B cell (primary cell): ENCODE measurements around the gene TEX52. TPM values are rescaled to one million over a fixed set of nuclear protein-coding genes. Genes with fewer than 3 reads are reported as not detected.

ENCODE experiments used
- ATAC-seq: fragments of 200-7000 bp; cut with Tn5 transposase; one replicate; pipeline ENCODE4 v1.10.0; 2021; ENCODE audit warnings: low read depth, mild to moderate bottlenecking, moderate number of reproducible peaks, moderate library complexity
- CTCF ChIA-PET: fragments of 350-600 bp; sonication (Branson Sonifier 250); formaldehyde crosslinking; loops from one replicate; lab custom pipeline; 2021; ENCODE audit warnings: antibody characterized with exemption, inconsistent platforms; lab: Charles Lee
- POLR2A ChIA-PET: fragments of 350-600 bp; sonication (Branson Sonifier 250); formaldehyde crosslinking; loops from one replicate; lab custom pipeline; 2021; ENCODE audit warnings: antibody characterized with exemption; lab: Charles Lee
- DNase-seq: peaks from one replicate; pipeline ENCODE4 v3.0.0; 2013
- H2AFZ ChIP-seq: 2 replicates; pipeline ENCODE4 v1.6.1; 2012; ENCODE audit warnings: mild to moderate bottlenecking, low read depth, low read length; ENCODE audit not compliant: insufficient read depth, poor library complexity, severe bottlenecking
- H3K27ac ChIP-seq, 2 donors: 1 replicate in 1 of 2; 2 replicates in 1 of 2; pipeline ENCODE4 v1.5.1; 2012 to 2013; ENCODE audit warnings: low read length in 2 of 2, mild to moderate bottlenecking in 2 of 2, moderate library complexity in 1 of 2
- H3K27me3 ChIP-seq, 4 experiments: fragments of 200-600 bp in 1 of 4; sonication (generic) in 1 of 4; replicated peaks in 1 of 4; 1 replicate in 2 of 4; 2 replicates in 2 of 4; pipeline versions ENCODE4 v1.6.1 to v1.7.0; 2013 to 2016; ENCODE audit warnings: low read length in 3 of 4, mild to moderate bottlenecking in 2 of 4, mixed read lengths in 1 of 4, moderate library complexity in 1 of 4; ENCODE audit not compliant: insufficient read depth in 4 of 4, control insufficient read depth in 3 of 4; ENCODE audit errors: control extremely low read depth in 1 of 4
- H3K36me3 ChIP-seq, 2 experiments: replicated peaks in 1 of 2; 1 replicate in 1 of 2; 2 replicates in 1 of 2; pipeline versions ENCODE4 v1.6.1 to v1.7.1; 2013; ENCODE audit warnings: low read length in 1 of 2; ENCODE audit not compliant: insufficient read depth in 2 of 2, control insufficient read depth in 1 of 2; ENCODE audit errors: control extremely low read depth in 1 of 2, extremely low read depth in 1 of 2
- H3K4me1 ChIP-seq, 2 donors: fragments of 200-600 bp in 1 of 2; sonication (generic) in 1 of 2; 1 replicate in 1 of 2; 2 replicates in 1 of 2; pipeline versions ENCODE4 v1.5.1 to v1.6.1; 2013 to 2017; ENCODE audit warnings: low read length in 2 of 2; ENCODE audit not compliant: control insufficient read depth in 2 of 2, insufficient read depth in 2 of 2
- H3K4me2 ChIP-seq: replicated peaks from 2 replicates; pipeline ENCODE3; 2012; ENCODE audit warnings: mild to moderate bottlenecking, low read depth, low read length; ENCODE audit not compliant: poor library complexity, severe bottlenecking
- H3K4me3 ChIP-seq, 5 experiments: fragments of 200-600 bp in 1 of 5; sonication (generic) in 1 of 5; 1 replicate in 3 of 5; 2 replicates in 2 of 5; pipeline versions ENCODE4 v1.5.1 to v1.7.0; 2011 to 2016; ENCODE audit warnings: low read length in 4 of 5, mild to moderate bottlenecking in 4 of 5, low read depth in 2 of 5, control low read depth in 1 of 5, moderate library complexity in 1 of 5; ENCODE audit not compliant: insufficient read depth in 1 of 5; ENCODE audit errors: control extremely low read depth in 1 of 5, extremely low read depth in 1 of 5
- H3K79me2 ChIP-seq: fragments of 200-600 bp; sonication (generic); one replicate; pipeline ENCODE4 v1.6.0; 2016; ENCODE audit warnings: low read length; ENCODE audit not compliant: control insufficient read depth, insufficient read depth
- H3K9ac ChIP-seq: fragments of 200-600 bp; sonication (generic); 2 replicates; pipeline ENCODE4 v1.6.1; 2017; ENCODE audit warnings: mild to moderate bottlenecking, low read length, moderate library complexity
- H3K9me3 ChIP-seq, 3 donors: one replicate each; pipeline versions ENCODE4 v1.6.1 to v1.7.1; 2013; ENCODE audit warnings: low read length in 2 of 3; ENCODE audit not compliant: control insufficient read depth in 2 of 3, insufficient read depth in 1 of 3; ENCODE audit errors: control extremely low read depth in 1 of 3
- H4K20me1 ChIP-seq: 2 replicates; pipeline ENCODE4 v1.6.0; 2012; ENCODE audit warnings: mild to moderate bottlenecking, low read length; ENCODE audit not compliant: insufficient read depth, control insufficient read depth, poor library complexity, severe bottlenecking
- H3K27ac Mint-ChIP-seq: one replicate; pipeline ENCODE4 v1.8.0; 2021; ENCODE audit warnings: mixed read lengths
- H3K27me3 Mint-ChIP-seq: one replicate; pipeline ENCODE4 v1.8.0; 2021; ENCODE audit warnings: mixed read lengths
- H3K4me1 Mint-ChIP-seq: one replicate; pipeline ENCODE4 v1.8.0; 2021; ENCODE audit warnings: mixed read lengths
- H3K4me3 Mint-ChIP-seq: one replicate; pipeline ENCODE4 v1.8.0; 2021; ENCODE audit warnings: mixed read lengths
- H3K9me3 Mint-ChIP-seq: one replicate; pipeline ENCODE4 v1.8.0; 2022; ENCODE audit warnings: mixed read lengths; ENCODE audit not compliant: insufficient read depth
- CTCF ChIP-seq: fragments of 200-600 bp; IDR thresholded peaks from one replicate; pipeline ENCODE4 v1.8.0; 2022; ENCODE audit warnings: antibody characterized with exemption, mild to moderate bottlenecking
- EZH2 ChIP-seq: IDR thresholded peaks from 2 replicates; pipeline ENCODE4 v1.6.1; 2012; ENCODE audit warnings: borderline replicate concordance, low read depth, mild to moderate bottlenecking, moderate library complexity, low read length; ENCODE audit not compliant: insufficient read depth, poor library complexity, severe bottlenecking
- WGBS: methylation state at CpG from one replicate; pipeline ENCODE4 v1.1.5; 2013; ENCODE audit warnings: missing lambda C conversion rate; ENCODE audit not compliant: insufficient coverage; 5-methylcytosine and 5-hydroxymethylcytosine counted together
- intact Hi-C: fragments of 100-400 bp; cut with micrococcal nuclease; formaldehyde crosslinking; loops from one replicate; pipeline ENCODE4 v1.10.0; 2022
- polyA plus RNA-seq: library from polyadenylated mRNA; depleted of rRNA; stranded (reverse); fragments of >200 nt; gene quantifications from 2 replicates; pipeline ENCODE4 v1.2.3, GENCODE V29; 2012
- total RNA-seq, 2 donors: library from RNA; stranded (reverse); fragments of 120-200 nt in 1 of 2; gene quantifications; 1 replicate in 1 of 2; 2 replicates in 1 of 2; pipeline versions ENCODE4 v1.2.3 to v1.2.4, GENCODE V29; 2013 to 2022

Gene TEX52
- total and polyA plus RNA-seq, 2 donors (not counting 1 experiment from before 2014, with no cell fraction given): not detected

DNA sequence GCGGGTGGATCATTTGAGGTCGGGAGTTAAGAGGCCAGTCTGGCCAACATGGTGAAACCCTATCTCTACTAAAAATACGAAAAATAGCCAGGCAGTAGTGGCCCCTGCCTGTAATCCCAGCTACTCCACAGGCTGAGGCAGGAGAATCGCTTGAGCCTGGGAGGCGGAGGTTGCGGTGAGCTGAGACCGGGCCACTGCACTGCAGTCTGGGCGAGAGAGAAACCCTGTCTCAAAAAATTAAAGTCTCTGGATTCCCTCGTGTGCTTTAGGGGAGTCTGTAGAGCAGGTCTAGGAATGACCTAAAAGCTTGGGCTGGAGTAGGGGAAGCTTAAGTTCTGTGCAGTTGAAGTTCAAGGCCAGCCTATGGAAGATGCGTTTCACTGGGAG, 33.2 kb upstream of the TEX52 start:
- 82% methylated on average over 10 of the region's 10 CpGs for WGBS
- ATAC-seq: no peak
- Histone ChIP-seq H3K79me2 (peaks cover 13% of the 10 kb centered on the region), H3K4me2 (peak overlapping the region; percentile 95), H3K9ac (peak overlapping the region; percentile 90), H3K36me3 (no peaks in the 10 kb centered on the region), H3K27me3 (no peaks in the 10 kb centered on the region), H3K4me3 (peak overlapping the region; percentile 55 to 99 (median 85)), H3K27ac (peak overlapping the region; percentile 60 to 89), H4K20me1 (peaks cover 2% of the 10 kb centered on the region), H3K9me3 (peaks cover 0 to 6% (median 0%) of the 10 kb centered on the region in 3 donors), H2AFZ (peak overlapping the region; percentile 94), H3K4me1 (peaks cover 7 to 16% of the 10 kb centered on the region in 2 donors)
- no peaks in the 10 kb centered on the region for H3K9me3 Mint-ChIP-seq
- ChIA-PET POLR2A (interaction anchor here (0.8 to 2.2 kb wide), 4 partner anchors 9 to 47 kb away, joined by 3 to 7 read pairs (median 4); partner anchors contain the start of genes FOXM1 and RHNO1), CTCF (interaction anchor here (1.7 kb wide), 1 partner anchor 77 kb away, joined by 6 read pairs; the partner anchor contains the start of gene ITFG2)
- H3K4me1 Mint-ChIP-seq: peaks cover 30% of the 10 kb centered on the region
- intact Hi-C loops: loop anchor here (1.0 to 5.0 kb wide), 6 partner anchors 13 to 1432 kb away; partner anchors contain the start of genes CRACR2A, FKBP4, FOXM1 and RHNO1
- no peak for DNase-seq
- H3K4me3 Mint-ChIP-seq: peak overlapping the region; percentile 94
- peak overlapping the region; percentile 93 for H3K27ac Mint-ChIP-seq
- no peak for TF ChIP-seq EZH2
- TF ChIP-seq CTCF: no peak
- no peaks in the 10 kb centered on the region for H3K27me3 Mint-ChIP-seq

GRCh38 chr12:2886768-2887450, 30.1 kb upstream of the TEX52 start:
- H3K79me2 ChIP-seq: peaks cover 6% of the 10 kb centered on the region
- WGBS: 98% methylated on average over 5 of the region's 10 CpGs
- Mint-ChIP-seq H3K27me3 (no peaks in the 10 kb centered on the region), H3K27ac (no peak overlapping the region), H3K9me3 (no peaks in the 10 kb centered on the region), H3K4me1 (peaks cover 33% of the 10 kb centered on the region), H3K4me3 (no peak overlapping the region)
- H3K36me3 ChIP-seq: no peaks in the 10 kb centered on the region
- no peak for DNase-seq
- H3K27me3 ChIP-seq: no peaks in the 10 kb centered on the region
- TF ChIP-seq CTCF: no peak
- TF ChIP-seq EZH2: no peak
- H3K4me3 ChIP-seq: no peak overlapping the region
- H3K9me3 ChIP-seq: peaks cover 0 to 6% (median 0%) of the 10 kb centered on the region in 3 donors
- H4K20me1 ChIP-seq: peaks cover 7% of the 10 kb centered on the region
- H2AFZ ChIP-seq: no peak overlapping the region
- H3K4me1 ChIP-seq: peaks cover 11 to 21% of the 10 kb centered on the region in 2 donors
- no peak overlapping the region for H3K9ac ChIP-seq
- ChIA-PET CTCF (interaction anchor here (0.9 kb wide), 1 partner anchor 389 kb away, joined by 3 read pairs; no protein-coding TSS in a partner anchor), POLR2A (interaction anchor here (0.7 to 0.9 kb wide), 2 partner anchors 12 to 73 kb away, joined by 3 to 4 read pairs; no protein-coding TSS in a partner anchor)
- intact Hi-C loops: loop anchor here (5.0 kb wide), 2 partner anchors 155 to 190 kb away; partner anchors contain the start of gene TSPAN9
- ATAC-seq: no peak
- H3K4me2 ChIP-seq: no peak overlapping the region
- no peak overlapping the region for H3K27ac ChIP-seq
